Esophagus muscularis mucosa (tissue), 2 donors: ENCODE data around the gene BCL11A.

Experiments used
- POLR2A ChIP-seq: fragments of 450-650 bp; IDR thresholded peaks from one replicate; pipeline ENCODE4 v1.6.1; 2017; ENCODE audit warnings: antibody characterized with exemption, moderate library complexity, mild to moderate bottlenecking, low read depth
- POLR2AphosphoS5 ChIP-seq, 2 donors: sonication (generic); formaldehyde crosslinking; IDR thresholded peaks; one replicate each; pipeline ENCODE4 v1.6.1; 2017; ENCODE audit warnings: antibody characterized with exemption in 2 of 2

DNA sequence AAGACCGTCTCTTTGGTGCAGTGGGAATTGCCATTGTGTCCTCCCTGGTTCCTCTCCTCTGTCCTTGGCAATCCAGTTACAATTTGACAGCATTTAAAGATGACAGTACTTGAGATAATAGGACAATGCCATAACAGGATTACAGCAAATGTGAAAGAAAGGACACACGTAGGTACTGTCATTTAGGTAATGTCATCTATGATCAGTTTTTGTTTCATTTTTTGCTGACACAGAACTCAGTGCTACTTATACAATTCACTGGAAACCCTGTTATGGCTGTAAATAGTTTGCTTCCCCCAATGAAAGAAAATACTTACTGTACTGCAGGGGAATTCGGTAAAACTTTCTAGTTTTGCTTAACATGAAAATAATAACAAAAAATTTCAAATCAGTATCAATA lies 65.2 kb downstream of the BCL11A start:
- TF ChIP-seq POLR2A (no peak), POLR2AphosphoS5 (IDR thresholded peaks at IDR 0.05) (no peak)
